ENCODE data around the gene NLRP13.
"Not testable (repeated sequence)": the region's sequence is repeated elsewhere in the genome, so short reads cannot be mapped to it uniquely, and the experiment has no call there.

Gene NLRP13

DNA sequence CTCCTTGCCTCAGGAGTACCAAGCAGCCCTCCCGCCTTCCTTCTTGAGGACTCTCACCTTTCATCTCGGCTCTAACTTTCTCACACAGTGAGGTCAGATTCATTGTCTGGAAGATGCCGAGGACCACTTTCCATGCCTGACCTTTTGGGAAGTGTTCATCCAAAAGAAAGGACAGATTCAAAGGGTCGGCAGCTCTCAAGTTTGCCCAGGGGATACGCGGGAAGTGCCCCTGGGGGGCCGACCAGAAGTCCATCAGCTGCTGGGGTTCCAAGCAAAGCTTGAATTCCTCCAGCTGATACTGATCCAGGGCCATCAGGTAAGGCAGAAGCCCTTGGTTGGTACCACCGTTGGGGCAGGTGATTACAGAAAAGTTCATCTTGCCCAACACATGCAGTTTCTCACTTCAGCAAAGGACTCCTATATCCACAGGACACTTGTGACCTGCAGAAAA is at the start of gene NLRP13:
NLRP13 (minus strand) TSS at position 401 of the 451 bp plus-strand sequence; CDS start at position 376, 25 bp downstream.
- no peak for FAIRE-seq

DNA sequence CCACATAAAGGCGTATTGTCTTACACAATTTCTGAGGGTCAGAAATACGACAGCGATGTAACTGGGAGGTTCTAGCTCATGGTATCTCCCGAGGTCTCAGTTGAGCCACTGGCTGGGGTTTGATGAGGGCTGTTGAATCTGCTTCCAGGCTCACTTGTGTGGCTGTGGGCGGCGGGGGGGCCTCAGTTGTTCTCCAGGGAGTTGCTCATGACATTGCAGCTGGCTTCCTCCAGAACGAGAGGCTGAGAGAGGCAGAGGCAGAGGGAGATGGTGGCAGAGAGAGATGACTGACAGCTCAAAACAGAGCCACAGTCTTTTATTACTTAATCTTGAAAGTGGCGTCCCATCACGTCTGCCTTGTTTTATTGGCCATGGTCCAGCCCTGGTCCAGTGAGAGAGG is 48.3 kb upstream of the NLRP13 start:
- no peak for FAIRE-seq

DNA sequence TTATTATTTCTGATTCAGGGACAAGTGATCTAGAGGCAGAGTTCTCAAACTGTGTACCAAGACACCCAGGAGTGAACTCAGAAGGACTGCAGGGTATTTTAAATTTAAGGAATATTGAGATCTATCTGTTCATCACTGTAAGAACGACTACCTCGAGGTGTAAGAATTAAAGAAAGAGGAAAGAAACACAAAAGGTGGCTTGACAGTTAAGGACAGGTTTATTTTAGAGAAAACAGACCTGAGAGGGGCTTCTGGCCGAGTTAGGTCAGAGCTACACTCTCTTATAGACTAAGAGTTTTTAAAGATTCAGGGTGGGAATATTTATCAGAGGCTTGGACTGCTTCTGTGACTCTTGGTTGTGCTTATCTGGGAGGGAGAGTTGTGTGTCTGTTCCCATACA is 41.8 kb upstream of the NLRP13 start:
- no peak for FAIRE-seq

GRCh38 chr19:55962186-55962585 is 30.1 kb upstream of the NLRP13 start:
- FAIRE-seq: no peak

DNA sequence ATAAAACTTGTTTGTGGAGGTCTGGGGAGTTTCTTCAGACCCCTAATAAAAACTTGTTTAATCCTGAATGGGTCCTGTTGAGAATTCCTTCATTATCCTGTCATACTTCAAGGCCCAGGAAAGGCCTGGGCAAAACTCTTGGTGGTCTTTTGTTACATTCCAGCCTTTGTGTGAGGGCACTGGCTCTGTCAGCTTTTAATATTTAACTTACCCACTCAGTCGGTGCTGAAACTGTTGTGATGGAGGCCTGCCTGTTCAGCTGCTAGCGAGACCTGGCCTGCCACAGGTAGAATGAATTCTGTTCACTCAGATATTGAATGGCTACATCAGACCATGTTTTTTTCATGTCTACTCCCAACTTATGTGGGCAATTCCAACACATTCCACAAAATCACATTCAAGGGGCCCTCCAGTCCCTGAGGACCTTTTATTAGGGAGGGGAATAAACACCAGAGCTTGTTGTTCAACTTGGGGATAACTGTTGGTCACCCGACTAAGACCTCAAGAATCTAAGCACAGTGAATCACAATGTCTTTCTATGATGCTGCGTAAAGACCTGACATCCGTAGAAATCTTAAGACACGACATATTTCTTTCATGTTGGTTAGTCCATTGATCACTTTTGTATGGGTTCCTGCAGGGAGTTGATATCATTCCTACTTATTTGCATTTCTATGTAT is 28.0 kb upstream of the NLRP13 start:
- no peak for FAIRE-seq

- no peak for FAIRE-seq
Observed at GRCh38 chr19:55958356-55958755, 26.2 kb upstream of the NLRP13 start.

- no peak for FAIRE-seq
Observed at GRCh38 chr19:55956431-55956830, 24.3 kb upstream of the NLRP13 start.

DNA sequence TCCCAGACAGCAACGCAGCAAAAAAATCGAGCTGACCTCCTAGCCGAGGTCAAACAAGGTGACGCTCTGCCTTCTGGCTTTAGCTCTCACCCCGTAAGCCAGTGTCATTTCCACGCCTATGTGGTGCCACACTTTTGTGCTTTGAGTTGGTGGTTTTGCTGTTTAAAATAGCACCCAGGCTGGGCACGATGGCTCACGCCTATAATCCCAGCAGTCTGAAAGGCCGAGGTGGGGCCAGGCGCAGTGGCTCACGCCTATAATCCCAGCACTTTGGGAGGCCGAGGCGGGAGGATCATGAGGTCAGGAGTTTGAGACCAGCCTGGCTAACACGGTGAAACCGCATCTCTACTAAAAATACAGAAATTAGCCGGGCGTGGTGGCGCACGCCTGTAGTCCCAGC is 18.4 kb upstream of the NLRP13 start:
- FAIRE-seq: not testable (repeated sequence)

DNA sequence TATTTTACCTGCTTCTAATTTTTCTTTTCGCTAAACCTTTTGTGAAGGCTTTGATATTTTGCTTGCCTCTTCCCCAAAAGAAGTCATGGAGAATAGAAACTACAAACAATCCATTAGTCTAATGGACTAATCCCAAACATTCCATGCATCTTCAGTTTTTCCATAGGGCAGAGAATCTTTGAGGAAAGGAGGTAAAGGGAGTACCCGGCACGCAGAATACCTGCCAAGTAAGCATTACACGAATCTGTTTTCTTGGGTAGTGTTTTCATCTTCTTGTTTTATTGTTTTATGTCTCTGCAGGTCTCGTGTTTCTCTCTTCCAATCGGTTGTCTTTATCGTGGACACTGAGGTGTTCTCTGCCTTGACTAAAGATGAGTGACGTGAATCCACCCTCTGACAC is 15.4 kb upstream of the NLRP13 start, which contains the start of gene NLRP8:
NLRP8 (plus strand) TSS at position 301 of the 400 bp plus-strand sequence.
- no peak for FAIRE-seq

DNA sequence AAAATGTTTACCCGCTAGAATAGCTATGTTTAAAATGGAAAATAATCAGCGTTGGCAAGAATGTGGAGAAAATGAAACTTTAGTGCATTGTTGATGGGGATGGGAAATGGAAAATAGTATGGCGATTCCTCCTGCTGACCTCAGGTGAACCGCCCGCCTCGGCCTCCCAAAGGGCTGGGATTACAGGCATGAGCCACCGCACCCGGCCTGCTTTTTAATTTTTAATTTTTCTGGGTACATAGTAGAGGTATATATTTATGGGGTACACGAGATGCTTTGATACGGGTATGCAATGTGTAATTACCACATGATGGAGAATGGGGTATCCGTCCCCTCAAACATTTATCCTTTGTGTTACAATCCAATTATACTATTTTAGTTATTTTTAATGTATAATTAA is 8.2 kb upstream of the NLRP13 start:
- FAIRE-seq: no peak

GRCh38 chr19:55939206-55939605 is 7.1 kb upstream of the NLRP13 start:
- FAIRE-seq: no peak

DNA sequence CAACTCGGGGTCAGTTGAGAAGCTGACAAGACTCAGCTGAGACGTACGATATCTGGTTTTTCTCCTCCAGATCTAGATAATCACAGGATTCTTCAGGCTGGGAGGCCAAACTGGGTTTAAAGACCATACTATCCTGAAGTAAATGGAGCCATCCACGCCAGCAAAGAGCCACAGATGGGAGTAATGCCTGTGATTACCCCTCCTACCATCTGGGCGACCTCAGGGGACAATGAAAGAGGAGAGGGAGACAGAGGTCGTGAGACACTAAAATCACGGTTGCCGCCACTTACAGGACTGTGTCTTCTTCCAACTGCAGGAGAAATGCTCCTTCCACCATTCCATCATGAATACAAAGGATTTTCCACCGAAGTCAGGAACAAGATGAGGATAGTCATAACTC is 3.1 kb upstream of the NLRP13 start:
- no peak for FAIRE-seq

DNA sequence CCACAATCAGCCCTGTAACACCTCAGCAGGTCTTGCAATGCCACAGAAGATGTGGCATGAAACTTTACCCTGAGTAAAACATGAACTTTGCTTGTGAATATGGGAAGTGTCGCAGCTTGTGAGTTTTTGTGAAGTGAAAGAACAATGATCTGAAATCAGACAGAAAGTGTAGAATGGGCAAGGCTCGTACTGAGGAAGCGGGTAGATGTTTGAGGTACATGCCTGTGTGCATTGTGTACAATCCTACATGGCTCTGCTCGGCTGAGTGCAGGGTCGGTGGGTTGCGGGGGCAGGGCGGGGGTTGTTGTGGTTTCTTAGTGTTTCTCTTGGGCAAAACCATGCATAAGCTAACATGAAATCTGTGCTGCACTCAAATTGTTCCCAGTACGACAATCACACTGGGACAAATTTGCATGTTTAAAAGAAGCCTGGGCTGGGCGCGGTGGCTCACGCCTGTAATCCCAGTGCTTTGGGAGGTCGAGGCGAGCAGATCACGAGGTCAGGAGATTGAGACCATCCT is 1.1 kb downstream of the NLRP13 start:
- FAIRE-seq: no peak

DNA sequence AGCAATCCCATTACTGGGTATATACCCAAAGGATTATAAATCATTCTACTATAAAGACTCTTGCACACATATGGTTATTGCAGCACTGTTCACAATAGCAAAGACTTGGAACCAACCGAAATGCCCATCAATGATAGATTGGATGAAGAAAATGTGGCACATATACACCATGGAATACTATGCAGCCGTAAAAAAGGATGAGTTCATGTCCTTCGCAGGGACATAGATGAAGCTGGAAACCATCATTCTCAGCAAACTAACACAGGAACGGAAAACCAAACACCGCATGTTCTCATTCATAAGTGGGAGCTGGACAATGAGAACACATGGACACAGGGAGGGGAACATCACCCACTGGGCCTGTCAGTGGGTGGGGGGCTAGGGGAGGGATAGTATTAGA is 2.9 kb downstream of the NLRP13 start:
- FAIRE-seq: not testable (repeated sequence)

DNA sequence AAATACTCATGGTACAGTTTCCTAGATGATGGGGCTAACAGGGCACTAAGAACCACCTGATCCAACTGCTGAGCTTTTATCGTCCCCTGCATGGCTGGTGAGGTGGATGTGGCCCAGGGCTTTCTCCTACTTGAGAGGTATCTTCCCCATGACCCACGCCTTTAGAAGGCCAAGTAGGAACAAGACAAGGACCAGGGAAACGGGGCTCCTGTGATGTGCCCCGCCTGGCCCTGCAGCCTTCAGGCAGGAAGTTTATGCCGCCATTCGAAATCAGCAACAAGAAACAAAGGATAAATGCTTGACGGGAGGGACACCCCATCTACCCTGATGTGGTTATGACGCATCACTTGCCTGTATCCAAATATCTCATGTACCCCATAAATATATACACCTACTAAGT is 4.1 kb downstream of the NLRP13 start:
- no peak for FAIRE-seq

- FAIRE-seq: no peak
Observed at GRCh38 chr19:55923556-55923955, 8.6 kb downstream of the NLRP13 start.

- FAIRE-seq: no peak
Observed at GRCh38 chr19:55913643-55914268, 18.4 kb downstream of the NLRP13 start.

GRCh38 chr19:55912916-55913315 is 19.2 kb downstream of the NLRP13 start:
- FAIRE-seq: no peak

GRCh38 chr19:55909801-55910200 is 22.3 kb downstream of the NLRP13 start:
- no peak for FAIRE-seq

GRCh38 chr19:55907746-55908145 is 24.4 kb downstream of the NLRP13 start:
- FAIRE-seq: no peak

DNA sequence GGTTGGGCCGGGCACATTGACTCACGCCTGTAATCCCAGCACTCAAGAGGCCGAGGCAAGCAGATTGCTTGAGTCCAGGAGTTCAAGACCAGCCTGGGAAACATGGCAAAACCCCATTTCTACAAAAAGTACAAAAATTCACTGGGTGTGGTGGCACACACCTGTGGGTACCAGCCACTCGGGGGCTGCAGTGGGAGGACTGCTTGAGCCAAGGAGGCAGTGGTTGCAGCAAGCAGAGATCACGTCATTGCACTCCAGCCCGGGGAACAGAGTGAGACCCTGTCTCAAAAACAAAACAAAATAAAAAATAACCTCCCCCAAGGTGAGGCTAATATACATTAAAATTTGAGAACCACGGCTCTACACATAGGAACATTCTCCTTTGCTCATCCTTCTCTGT is 24.9 kb downstream of the NLRP13 start:
- no peak for FAIRE-seq

GRCh38 chr19:55902080-55902751 is 29.9 kb downstream of the NLRP13 start:
- no peak for FAIRE-seq

DNA sequence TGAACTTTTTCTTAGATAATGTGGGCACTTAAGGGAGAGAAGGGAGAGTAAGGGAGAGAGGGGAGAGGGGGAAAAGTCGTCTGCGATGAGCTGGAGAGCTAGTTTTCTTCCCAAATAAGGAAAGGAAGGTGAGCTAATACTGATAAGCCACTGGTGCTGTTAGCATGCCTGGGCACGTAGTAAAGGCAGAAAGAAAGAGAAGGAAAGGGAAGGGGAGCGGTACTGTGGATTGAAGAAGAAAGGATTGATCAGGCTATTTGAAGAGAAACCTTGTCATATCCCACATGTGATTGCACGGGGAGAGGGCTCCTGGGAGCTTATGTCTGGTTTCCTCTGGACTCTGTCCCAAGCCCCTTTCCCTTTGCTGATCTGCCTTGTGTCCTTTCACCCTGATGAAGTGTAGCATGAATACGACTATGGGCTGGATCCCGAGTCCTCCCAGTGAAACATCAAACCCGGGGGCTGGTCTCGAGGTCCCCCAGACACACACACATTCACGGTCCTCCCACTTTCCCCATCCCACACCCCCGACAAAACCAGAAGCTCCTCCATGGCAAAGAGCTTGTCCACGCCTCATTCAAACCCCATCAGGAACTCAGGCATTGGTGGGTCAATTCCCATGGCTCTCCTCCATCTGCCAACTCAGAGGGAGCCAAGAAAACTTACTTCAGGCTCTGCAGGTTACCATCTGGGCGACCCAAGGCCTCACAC is 30.6 kb downstream of the NLRP13 start:
- FAIRE-seq: no peak

Measured in TTC549 (cell line).